Measurements from ENCODE around the gene PDE9A.

- TF ChIP-seq EZH2phosphoT487 (IDR thresholded peaks at IDR 0.05; ENCODE audit: low read length) = no peak
- no peak for TF ChIP-seq CTCF (IDR thresholded peaks at IDR 0.05; ENCODE audit: low read length)
These were observed 15.6 kb downstream of the PDE9A start for GRCh38 chr21:42669041-42669440.
